T-cell (primary cell): ENCODE data around the gene THAP11. TPM values are rescaled to one million over a fixed set of nuclear protein-coding genes. Genes with fewer than 3 reads are reported as not detected.

Source experiments
- ATAC-seq, 4 experiments: fragments of 200-7000 bp in 3 of 4; fragments of 150-1000 bp in 1 of 4; cut with Tn5 transposase; replicated peaks in 1 of 4; 1 replicate in 3 of 4; 2 replicates in 1 of 4; pipeline ENCODE4 v1.10.0; 2021; ENCODE audit warnings: moderate library complexity in 3 of 4, mild to moderate bottlenecking in 2 of 4, moderate number of reproducible peaks in 1 of 4
- CTCF ChIA-PET, 2 donors: fragments of 300-600 bp; sonication (Branson Sonifier 250); formaldehyde crosslinking; loops; one replicate each; lab custom pipeline; 2022; ENCODE audit warnings: antibody characterized with exemption in 2 of 2; lab: Charles Lee
- POLR2A ChIA-PET, 2 donors: fragments of 300-600 bp; sonication (Branson Sonifier 250); formaldehyde crosslinking; loops; one replicate each; lab custom pipeline; 2022; ENCODE audit warnings: antibody characterized with exemption in 2 of 2; lab: Charles Lee
- DNase-seq, 35 experiments: peaks; one replicate each; pipeline versions ENCODE4 v3.0.0 to v3.0.0-alpha.2; 2013 to 2023
- H3K27ac ChIP-seq: one replicate; pipeline ENCODE4 v1.5.1; 2013; ENCODE audit warnings: low read length
- H3K27me3 ChIP-seq, 2 experiments: replicated peaks in 1 of 2; 1 replicate in 1 of 2; 2 replicates in 1 of 2; pipeline versions ENCODE4 v1.6.1 to v1.7.0; 2013; ENCODE audit warnings: low read length in 1 of 2, mixed read lengths in 1 of 2; ENCODE audit not compliant: control insufficient read depth in 2 of 2, insufficient read depth in 2 of 2; ENCODE audit errors: extremely low read depth in 1 of 2
- H3K36me3 ChIP-seq, 2 donors: 1 replicate in 1 of 2; 2 replicates in 1 of 2; pipeline versions ENCODE4 v1.6.1 to v1.7.0; 2013; ENCODE audit warnings: low read length in 1 of 2; ENCODE audit not compliant: control insufficient read depth in 2 of 2, insufficient read depth in 1 of 2; ENCODE audit errors: extremely low read depth in 1 of 2
- H3K4me1 ChIP-seq, 2 experiments: 1 replicate in 1 of 2; 2 replicates in 1 of 2; pipeline versions ENCODE4 v1.6.1 to v1.7.0; 2013; ENCODE audit warnings: low read length in 2 of 2, mixed read lengths in 1 of 2; ENCODE audit not compliant: insufficient read depth in 2 of 2, control insufficient read depth in 1 of 2; ENCODE audit errors: extremely low read depth in 1 of 2
- H3K4me3 ChIP-seq, 2 donors: 1 replicate in 1 of 2; 2 replicates in 1 of 2; pipeline versions ENCODE4 v1.5.1 to v1.7.0; 2013; ENCODE audit warnings: mild to moderate bottlenecking in 2 of 2, low read length in 1 of 2, moderate library complexity in 1 of 2; ENCODE audit not compliant: control insufficient read depth in 1 of 2; ENCODE audit errors: extremely low read depth in 1 of 2
- H3K9me3 ChIP-seq: 2 replicates; pipeline ENCODE4 v1.7.0; 2013
- H3K27ac Mint-ChIP-seq, 2 donors: one replicate each; pipeline ENCODE4 v1.8.0; 2020 to 2021; ENCODE audit warnings: mild to moderate bottlenecking in 2 of 2, mixed read lengths in 2 of 2
- H3K27me3 Mint-ChIP-seq, 2 donors: one replicate each; pipeline ENCODE4 v1.8.0; 2021 to 2022; ENCODE audit warnings: mixed read lengths in 2 of 2
- H3K36me3 Mint-ChIP-seq: one replicate; pipeline ENCODE4 v1.8.0; 2021; ENCODE audit warnings: mixed read lengths
- H3K4me1 Mint-ChIP-seq, 3 donors: one replicate each; pipeline ENCODE4 v1.8.0; 2020 to 2022; ENCODE audit warnings: mixed read lengths in 3 of 3, mild to moderate bottlenecking in 1 of 3
- H3K4me3 Mint-ChIP-seq, 3 donors: one replicate each; pipeline ENCODE4 v1.8.0; 2020 to 2022; ENCODE audit warnings: mild to moderate bottlenecking in 3 of 3, mixed read lengths in 3 of 3, moderate library complexity in 3 of 3
- H3K9me3 Mint-ChIP-seq, 3 donors: one replicate each; pipeline ENCODE4 v1.8.0; 2020 to 2022; ENCODE audit warnings: mixed read lengths in 3 of 3
- WGBS: methylation state at CpG from one replicate; pipeline ENCODE4 v1.1.5; 2013; ENCODE audit warnings: missing lambda C conversion rate; ENCODE audit not compliant: insufficient coverage; 5-methylcytosine and 5-hydroxymethylcytosine counted together
- total RNA-seq, 35 experiments: library from RNA in 6 of 35; stranded (reverse) in 6 of 35; fragments of 120-200 nt in 1 of 35; gene quantifications; one replicate each; pipeline versions ENCODE4 v1.2.1 to v1.2.4 and lab custom pipeline; 2013 to 2026

THAP11 gene
- total RNA-seq, 5 donors from 2014 or later (not counting 1 experiment from before 2014, with no cell fraction given), result 37.9 to 59.9 (median 55.5) TPM

DNA sequence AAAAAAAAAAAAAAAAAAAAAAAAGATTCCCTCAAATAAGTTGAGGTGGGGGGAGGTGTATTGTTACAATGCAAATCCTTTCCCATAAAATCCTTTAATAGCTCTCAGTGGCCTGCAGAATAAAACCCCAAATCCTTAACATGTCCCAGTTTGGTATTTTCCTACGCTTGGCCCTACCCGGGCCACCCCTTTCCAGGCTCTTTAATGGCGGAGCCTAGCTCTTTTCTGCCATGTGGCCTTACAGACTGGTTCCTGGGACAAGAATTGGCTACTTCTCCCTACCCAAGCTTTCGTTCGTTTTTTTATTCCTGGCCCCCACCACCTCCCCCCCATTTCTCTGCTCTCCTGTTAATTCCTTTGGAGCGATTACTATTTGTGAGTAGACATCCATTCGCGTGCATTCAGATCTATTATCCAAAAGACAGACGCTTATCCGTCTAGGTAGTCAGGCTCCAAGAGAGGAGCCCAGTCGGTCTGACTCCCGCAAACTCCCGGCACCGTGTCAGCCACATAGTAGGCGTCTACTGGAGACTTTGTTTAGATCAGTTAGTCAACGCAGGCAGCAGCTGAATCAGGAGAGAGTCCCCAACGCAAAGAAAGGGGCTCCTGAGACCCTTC lies 813 bp upstream of the THAP11 start:
- Mint-ChIP-seq H3K27ac (peak overlapping the region; percentile 98 to 100), H3K4me3 (peak overlapping the region; percentile 92 to 97 (median 93)), H3K27me3 (no peaks in the 10 kb centered on the region), H3K9me3 (no peaks in the 10 kb centered on the region), H3K36me3 (no peaks in the 10 kb centered on the region), H3K4me1 (peaks cover 31 to 38% (median 37%) of the 10 kb centered on the region in 3 donors)
- Histone ChIP-seq H3K4me3 (peak overlapping the region in 1 of 2 donors; percentile 78), H3K27ac (peak overlapping the region; percentile 95), H3K4me1 (peaks cover 32 to 45% of the 10 kb centered on the region in 2 experiments), H3K27me3 (no peaks in the 10 kb centered on the region), H3K36me3 (no peaks in the 10 kb centered on the region), H3K9me3 (no peaks in the 10 kb centered on the region)
- no peak for DNase-seq
- ATAC-seq, result no peak
- CTCF ChIA-PET, result interaction anchor here (0.6 to 0.9 kb wide), 7 partner anchors 24 to 422 kb away, joined by 3 to 7 read pairs (median 4); partner anchors contain the start of genes C16orf86 (in 1 of the 2), ENKD1 (in 1 of the 2), RANBP10 (in 1 of the 2) and TSNAXIP1 (in 1 of the 2)
- POLR2A ChIA-PET, result interaction anchor here in 1 of 2 donors (0.7 kb wide), 1 partner anchor 377 kb away, joined by 3 read pairs; no protein-coding TSS in a partner anchor
- 69% methylated on average over 17 of the region's 17 CpGs for WGBS

DNA sequence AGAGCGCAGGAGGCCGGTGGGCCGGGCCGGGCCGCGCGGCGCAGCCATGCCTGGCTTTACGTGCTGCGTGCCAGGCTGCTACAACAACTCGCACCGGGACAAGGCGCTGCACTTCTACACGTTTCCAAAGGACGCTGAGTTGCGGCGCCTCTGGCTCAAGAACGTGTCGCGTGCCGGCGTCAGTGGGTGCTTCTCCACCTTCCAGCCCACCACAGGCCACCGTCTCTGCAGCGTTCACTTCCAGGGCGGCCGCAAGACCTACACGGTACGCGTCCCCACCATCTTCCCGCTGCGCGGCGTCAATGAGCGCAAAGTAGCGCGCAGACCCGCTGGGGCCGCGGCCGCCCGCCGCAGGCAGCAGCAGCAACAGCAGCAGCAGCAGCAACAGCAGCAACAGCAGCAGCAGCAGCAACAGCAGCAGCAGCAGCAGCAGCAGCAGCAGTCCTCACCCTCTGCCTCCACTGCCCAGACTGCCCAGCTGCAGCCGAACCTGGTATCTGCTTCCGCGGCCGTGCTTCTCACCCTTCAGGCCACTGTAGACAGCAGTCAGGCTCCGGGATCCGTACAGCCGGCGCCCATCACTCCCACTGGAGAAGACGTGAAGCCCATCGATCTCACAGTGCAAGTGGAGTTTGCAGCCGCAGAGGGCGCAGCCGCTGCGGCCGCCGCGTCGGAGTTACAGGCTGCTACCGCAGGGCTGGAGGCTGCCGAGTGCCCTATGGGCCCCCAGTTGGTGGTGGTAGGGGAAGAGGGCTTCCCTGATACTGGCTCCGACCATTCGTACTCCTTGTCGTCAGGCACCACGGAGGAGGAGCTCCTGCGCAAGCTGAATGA lies 606 bp downstream of the THAP11 start:
- Mint-ChIP-seq H3K4me3 (peak overlapping the region; percentile 94 to 97 (median 96)), H3K4me1 (peaks cover 35 to 40% (median 40%) of the 10 kb centered on the region in 3 donors), H3K27me3 (no peaks in the 10 kb centered on the region), H3K36me3 (no peaks in the 10 kb centered on the region), H3K9me3 (no peaks in the 10 kb centered on the region), H3K27ac (peak overlapping the region; percentile 96 to 97)
- Histone ChIP-seq H3K27me3 (no peaks in the 10 kb centered on the region), H3K4me3 (peak overlapping the region; percentile 78 to 97), H3K27ac (peak overlapping the region; percentile 48), H3K9me3 (no peaks in the 10 kb centered on the region), H3K4me1 (peaks cover 33 to 52% of the 10 kb centered on the region in 2 experiments), H3K36me3 (no peaks in the 10 kb centered on the region)
- under 1% methylated on average over 62 of the region's 67 CpGs for WGBS
- peak; percentile 35 to 46 (median 42) for ATAC-seq
- ChIA-PET CTCF (interaction anchor here (0.6 to 1.1 kb wide), 4 partner anchors 23 to 198 kb away, joined by 3 to 4 read pairs (median 3); partner anchors contain the start of gene TSNAXIP1 (in 1 of the 2)), POLR2A (interaction anchor here in 1 of 2 donors (0.7 kb wide), 1 partner anchor 35 kb away, joined by 5 read pairs; no protein-coding TSS in a partner anchor)
- peak; percentile 50 to 83 (median 65) for DNase-seq

DNA sequence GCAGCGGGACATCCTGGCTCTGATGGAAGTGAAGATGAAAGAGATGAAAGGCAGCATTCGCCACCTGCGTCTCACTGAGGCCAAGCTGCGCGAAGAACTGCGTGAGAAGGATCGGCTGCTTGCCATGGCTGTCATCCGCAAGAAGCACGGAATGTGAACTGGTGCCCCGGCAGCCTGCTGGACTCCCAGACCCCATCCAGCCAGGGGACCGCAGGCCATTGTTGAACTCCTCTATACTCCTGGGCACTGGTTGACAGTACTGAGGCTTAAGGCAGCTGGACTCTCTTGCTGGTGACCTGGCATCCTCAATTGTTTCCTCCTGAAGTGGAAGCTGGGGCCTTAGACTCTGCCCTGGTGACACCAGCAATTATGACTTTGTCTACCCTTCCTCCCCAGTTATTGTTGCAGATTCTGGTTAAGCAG lies 1.2 kb downstream of the THAP11 start:
- Histone ChIP-seq H3K9me3 (no peaks in the 10 kb centered on the region), H3K27me3 (no peaks in the 10 kb centered on the region), H3K4me3 (peak overlapping the region; percentile 78 to 97), H3K27ac (peak overlapping the region; percentile 48), H3K4me1 (peaks cover 38 to 58% of the 10 kb centered on the region in 2 experiments), H3K36me3 (no peaks in the 10 kb centered on the region)
- peak overlapping the region; percentile 96 to 97 for H3K27ac Mint-ChIP-seq
- H3K9me3 Mint-ChIP-seq, result no peaks in the 10 kb centered on the region
- H3K4me1 Mint-ChIP-seq, result peaks cover 38 to 47% (median 46%) of the 10 kb centered on the region in 3 donors
- peak in 2 of 4 experiments; percentile 1 to 4 for ATAC-seq
- WGBS, result 0% methylated on average over 10 of the region's 11 CpGs
- DNase-seq, result peak in 4 of 35 experiments; percentile 52 to 69 (median 56)
- no peaks in the 10 kb centered on the region for H3K36me3 Mint-ChIP-seq
- H3K27me3 Mint-ChIP-seq, result no peaks in the 10 kb centered on the region
- POLR2A ChIA-PET, result interaction anchor here in 1 of 2 donors (0.7 kb wide), 1 partner anchor 35 kb away, joined by 5 read pairs; no protein-coding TSS in a partner anchor
- CTCF ChIA-PET, result interaction anchor here (0.6 to 1.1 kb wide), 3 partner anchors 24 to 36 kb away, joined by 3 to 4 read pairs (median 3); partner anchors contain the start of gene TSNAXIP1 (in 1 of the 2)
- H3K4me3 Mint-ChIP-seq, result peak overlapping the region; percentile 94 to 97 (median 96)

DNA sequence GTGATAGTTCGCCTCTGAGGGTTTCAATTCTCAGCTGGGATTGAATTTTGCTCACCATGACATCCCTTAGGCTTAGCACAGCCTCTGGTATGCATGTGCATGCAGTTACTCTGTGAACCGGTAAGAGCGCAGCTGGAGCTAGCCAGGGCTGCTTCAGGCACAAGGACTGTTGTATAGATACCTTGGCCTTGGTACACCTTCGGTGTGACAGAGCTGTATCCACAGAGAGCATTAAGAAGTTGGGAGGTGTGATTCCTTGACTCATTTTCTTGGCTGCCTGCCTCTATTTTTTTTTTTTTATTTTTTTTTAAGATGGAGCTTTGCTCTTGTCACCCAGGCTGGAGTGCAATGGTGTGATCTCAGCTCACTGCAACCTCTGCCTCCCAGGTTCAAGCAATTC lies 2.4 kb downstream of the THAP11 start:
- no peak for ATAC-seq
- H3K27ac Mint-ChIP-seq, result peak overlapping the region; percentile 96 to 97
- DNase-seq, result no peak
- Histone ChIP-seq H3K27me3 (no peaks in the 10 kb centered on the region), H3K9me3 (no peaks in the 10 kb centered on the region), H3K4me1 (peaks cover 38 to 66% of the 10 kb centered on the region in 2 experiments), H3K27ac (peak overlapping the region; percentile 48), H3K36me3 (no peaks in the 10 kb centered on the region), H3K4me3 (no peak overlapping the region)
- H3K36me3 Mint-ChIP-seq, result no peaks in the 10 kb centered on the region
- ChIA-PET CTCF (interaction anchor here (0.5 to 1.5 kb wide), 7 partner anchors 12 to 286 kb away, joined by 3 to 5 read pairs (median 4); partner anchors contain the start of genes RANBP10 (in 1 of the 2) and TSNAXIP1 (in 1 of the 2)), POLR2A (interaction anchor here in 1 of 2 donors (0.6 kb wide), 1 partner anchor 323 kb away, joined by 6 read pairs; no protein-coding TSS in a partner anchor)
- no peaks in the 10 kb centered on the region for H3K9me3 Mint-ChIP-seq
- H3K27me3 Mint-ChIP-seq, result no peaks in the 10 kb centered on the region
- peak overlapping the region; percentile 94 to 97 (median 96) for H3K4me3 Mint-ChIP-seq
- WGBS, result 100% methylated on average over 1 of the region's 4 CpGs
- peaks cover 42 to 53% (median 51%) of the 10 kb centered on the region in 3 donors for H3K4me1 Mint-ChIP-seq

DNA sequence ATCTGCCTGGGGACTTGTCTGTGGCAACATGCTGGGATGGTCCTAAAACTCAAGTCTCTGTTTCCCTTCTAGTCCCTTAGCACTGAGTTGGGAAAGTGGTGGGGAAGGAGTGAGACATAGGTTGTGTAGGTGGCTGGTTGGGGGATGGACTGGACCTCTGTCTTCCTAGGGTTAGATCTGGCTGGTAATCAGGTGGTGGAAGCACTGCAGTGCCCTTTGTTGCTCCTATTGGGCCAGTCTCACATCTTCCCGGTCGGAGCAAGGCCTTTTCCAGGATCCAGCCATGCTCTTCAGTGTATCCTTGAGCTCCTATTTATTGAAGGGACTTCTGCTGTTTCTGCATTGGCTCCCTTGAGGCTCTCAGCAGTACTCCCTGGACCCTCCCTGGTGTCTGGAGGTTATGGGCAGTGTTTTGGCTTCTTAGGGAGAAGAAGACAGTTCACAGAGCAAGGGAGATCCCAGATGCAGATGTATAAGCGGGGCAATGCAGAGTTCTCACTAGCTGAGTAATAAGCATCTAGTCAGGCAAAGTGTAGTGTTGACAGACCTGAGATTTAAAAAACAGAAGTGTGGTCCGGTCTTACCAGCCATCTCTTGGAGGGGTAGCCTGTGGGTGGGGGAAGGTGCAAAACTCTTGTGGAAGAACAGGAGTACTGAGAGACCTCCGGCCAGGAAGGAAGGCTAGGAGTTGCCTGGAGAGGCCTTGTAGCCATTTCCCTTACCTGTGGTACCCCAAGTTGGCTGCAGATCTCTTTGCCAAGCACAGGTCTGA lies 3.4 kb downstream of the THAP11 start:
- Mint-ChIP-seq H3K4me1 (peaks cover 51 to 55% (median 54%) of the 10 kb centered on the region in 3 donors), H3K27me3 (no peaks in the 10 kb centered on the region), H3K9me3 (no peaks in the 10 kb centered on the region), H3K27ac (peak overlapping the region; percentile 90 to 92), H3K4me3 (peak overlapping the region; percentile 84 to 97 (median 84)), H3K36me3 (no peaks in the 10 kb centered on the region)
- ATAC-seq, result no peak
- ChIA-PET POLR2A (no interaction called here), CTCF (interaction anchor here in 1 of 2 donors (0.6 to 1.5 kb wide), 5 partner anchors 11 to 598 kb away, joined by 3 to 5 read pairs (median 4); partner anchors contain the start of genes RANBP10 and TSNAXIP1)
- Histone ChIP-seq H3K27ac (peak overlapping the region; percentile 67), H3K4me1 (peaks cover 38 to 66% of the 10 kb centered on the region in 2 experiments), H3K4me3 (peak overlapping the region; percentile 77 to 80), H3K27me3 (no peaks in the 10 kb centered on the region), H3K36me3 (peaks cover 2% of the 10 kb centered on the region in 2 donors), H3K9me3 (no peaks in the 10 kb centered on the region)
- WGBS, result 80% methylated on average over 4 of the region's 5 CpGs
- DNase-seq, result peak in 1 of 35 experiments; percentile 17
